ENCODE measurements around the gene MID1. TPM values are rescaled to one million over a fixed set of nuclear protein-coding genes. Genes with fewer than 3 reads are reported as not detected.

The MID1 gene
- total RNA-seq, 5 donors from 2014 or later (not counting 1 experiment from before 2014, with no cell fraction given): 0.09 to 0.29 (median 0.10) TPM; not detected in 2

GRCh38 chrX:10404436-10404835 is 215.9 kb downstream of the MID1 start:
- Mint-ChIP-seq H3K27ac (no peak overlapping the region), H3K9me3 (no peaks in the 10 kb centered on the region), H3K27me3 (peaks cover 0 to 4% of the 10 kb centered on the region in 2 donors), H3K4me3 (no peak overlapping the region), H3K36me3 (no peaks in the 10 kb centered on the region), H3K4me1 (no peaks in the 10 kb centered on the region)
- ChIA-PET CTCF (no interaction called here), POLR2A (no interaction called here)
- Histone ChIP-seq H3K9me3 (no peaks in the 10 kb centered on the region), H3K27me3 (replicated peaks in 1 of 2; ENCODE audit: control insufficient read depth in 2 of 2, extremely low read depth in 1 of 2, insufficient read depth in 2 of 2, low read length in 1 of 2) (no peaks in the 10 kb centered on the region), H3K36me3 (ENCODE audit: control insufficient read depth in 2 of 2, extremely low read depth in 1 of 2, insufficient read depth in 1 of 2, low read length in 1 of 2) (no peaks in the 10 kb centered on the region), H3K4me3 (ENCODE audit: control insufficient read depth in 1 of 2, extremely low read depth in 1 of 2, low read length in 1 of 2) (no peak overlapping the region), H3K27ac (ENCODE audit: low read length) (no peak overlapping the region), H3K4me1 (ENCODE audit: control insufficient read depth in 1 of 2, extremely low read depth in 1 of 2, insufficient read depth in 2 of 2, low read length in 2 of 2) (no peaks in the 10 kb centered on the region)
- ATAC-seq (replicated peaks in 1 of 4) (no peak), DNase-seq (no peak)

DNA sequence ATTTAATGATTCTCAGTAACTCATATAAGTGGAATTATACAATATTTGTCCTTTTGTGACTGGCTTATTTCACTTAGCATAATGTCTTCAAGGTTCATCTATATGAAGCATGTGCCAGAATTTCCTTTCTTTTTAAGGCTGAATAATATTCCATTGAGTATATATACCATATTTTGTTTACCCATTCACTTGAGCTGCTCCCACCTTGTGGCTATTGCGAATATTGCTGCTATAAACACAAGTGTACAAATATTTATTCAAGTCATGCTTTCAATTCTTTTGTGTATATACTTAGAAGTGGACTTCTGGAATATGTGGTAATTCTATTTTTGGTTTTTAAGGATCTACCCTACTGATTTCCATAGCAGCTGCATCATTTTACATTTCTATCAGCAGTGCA is 219.1 kb downstream of the MID1 start:
- DNase-seq (no peak), ATAC-seq (replicated peaks in 1 of 4) (no peak)
- Mint-ChIP-seq H3K4me3 (no peak overlapping the region), H3K4me1 (no peaks in the 10 kb centered on the region), H3K9me3 (peaks cover 0 to 1% (median 0%) of the 10 kb centered on the region in 3 donors), H3K27me3 (peaks cover 0 to 11% of the 10 kb centered on the region in 2 donors), H3K27ac (no peak overlapping the region), H3K36me3 (no peaks in the 10 kb centered on the region)
- Histone ChIP-seq H3K36me3 (ENCODE audit: control insufficient read depth in 2 of 2, extremely low read depth in 1 of 2, insufficient read depth in 1 of 2, low read length in 1 of 2) (no peaks in the 10 kb centered on the region), H3K9me3 (no peaks in the 10 kb centered on the region), H3K27me3 (replicated peaks in 1 of 2; ENCODE audit: control insufficient read depth in 2 of 2, extremely low read depth in 1 of 2, insufficient read depth in 2 of 2, low read length in 1 of 2) (no peaks in the 10 kb centered on the region), H3K4me1 (ENCODE audit: control insufficient read depth in 1 of 2, extremely low read depth in 1 of 2, insufficient read depth in 2 of 2, low read length in 2 of 2) (no peaks in the 10 kb centered on the region), H3K27ac (ENCODE audit: low read length) (no peak overlapping the region), H3K4me3 (ENCODE audit: control insufficient read depth in 1 of 2, extremely low read depth in 1 of 2, low read length in 1 of 2) (no peak overlapping the region)
- ChIA-PET POLR2A (no interaction called here), CTCF (no interaction called here)
- WGBS (ENCODE audit: insufficient coverage): no CpG with 5 or more reads among the region's 1 CpG

DNA sequence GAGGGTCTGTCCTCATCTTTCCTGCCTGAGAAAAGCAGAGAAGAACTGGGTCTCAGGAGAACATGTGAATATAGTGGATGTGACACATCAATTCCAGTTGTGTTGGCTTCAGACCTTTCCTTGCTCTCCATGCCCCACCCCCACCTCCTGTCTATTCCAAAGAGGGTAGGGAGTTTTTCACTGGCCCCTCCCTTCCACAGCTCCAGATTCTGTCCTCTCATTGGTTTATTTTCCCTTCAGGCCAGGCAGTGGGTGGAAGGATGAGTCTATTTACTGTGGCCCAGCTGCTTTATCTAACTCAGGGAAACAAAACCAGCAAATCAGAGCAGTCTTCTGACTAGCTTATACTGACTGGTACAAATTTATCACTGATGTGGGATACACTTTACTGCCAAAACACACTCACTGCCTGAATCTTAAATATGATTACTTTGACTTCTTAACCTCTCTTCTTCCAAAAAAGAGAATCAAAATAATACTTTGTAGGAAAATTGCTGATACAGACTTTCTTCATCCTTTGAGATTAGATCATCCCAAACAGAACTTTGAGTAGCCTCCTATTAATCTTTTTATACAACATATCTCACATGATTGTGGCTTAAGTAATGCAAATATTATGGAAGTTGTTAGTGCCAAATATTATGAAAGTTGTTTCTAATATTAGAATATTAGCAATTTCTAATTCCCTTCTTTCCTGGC is 221.2 kb downstream of the MID1 start:
- H3K9me3 ChIP-seq: no peaks in the 10 kb centered on the region
- no peak overlapping the region for H3K27ac ChIP-seq (ENCODE audit: low read length)
- CTCF ChIA-PET: no interaction called here
- Mint-ChIP-seq H3K4me1 (no peaks in the 10 kb centered on the region), H3K4me3 (no peak overlapping the region), H3K27ac (no peak overlapping the region), H3K36me3 (no peaks in the 10 kb centered on the region), H3K9me3 (peaks cover 0 to 8% (median 0%) of the 10 kb centered on the region in 3 donors), H3K27me3 (peaks cover 0 to 11% of the 10 kb centered on the region in 2 donors)
- no peaks in the 10 kb centered on the region for H3K4me1 ChIP-seq (ENCODE audit: control insufficient read depth in 1 of 2, extremely low read depth in 1 of 2, insufficient read depth in 2 of 2, low read length in 2 of 2)
- no peaks in the 10 kb centered on the region for H3K36me3 ChIP-seq (ENCODE audit: control insufficient read depth in 2 of 2, extremely low read depth in 1 of 2, insufficient read depth in 1 of 2, low read length in 1 of 2)
- POLR2A ChIA-PET: no interaction called here
- H3K4me3 ChIP-seq (ENCODE audit: control insufficient read depth in 1 of 2, extremely low read depth in 1 of 2, low read length in 1 of 2): no peak overlapping the region
- H3K27me3 ChIP-seq (replicated peaks in 1 of 2; ENCODE audit: control insufficient read depth in 2 of 2, extremely low read depth in 1 of 2, insufficient read depth in 2 of 2, low read length in 1 of 2): no peaks in the 10 kb centered on the region
- no peak for DNase-seq
- no peak for ATAC-seq (replicated peaks in 1 of 4)

DNA sequence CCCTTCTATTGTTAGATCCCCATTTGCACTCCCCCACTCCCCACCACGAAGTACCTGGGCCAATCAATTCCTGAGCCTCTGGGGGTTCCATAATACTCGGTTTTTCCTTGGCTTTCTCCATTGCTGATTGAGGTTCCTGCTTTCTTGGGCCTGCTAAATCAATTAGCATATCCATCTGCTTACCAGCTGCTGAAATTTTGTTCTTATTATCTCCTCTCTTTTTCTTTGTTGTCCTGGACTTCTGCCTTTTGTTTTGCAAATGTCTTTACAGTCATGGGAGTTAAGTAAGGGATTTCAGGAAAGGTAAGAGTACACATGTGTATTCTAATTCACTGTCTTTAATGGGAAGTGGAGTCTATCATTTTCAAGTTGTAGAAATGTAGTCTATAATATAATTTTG is 222.2 kb downstream of the MID1 start:
- Histone ChIP-seq H3K4me3 (ENCODE audit: control insufficient read depth in 1 of 2, extremely low read depth in 1 of 2, low read length in 1 of 2) (no peak overlapping the region), H3K9me3 (no peaks in the 10 kb centered on the region), H3K27ac (ENCODE audit: low read length) (no peak overlapping the region), H3K36me3 (ENCODE audit: control insufficient read depth in 2 of 2, extremely low read depth in 1 of 2, insufficient read depth in 1 of 2, low read length in 1 of 2) (no peaks in the 10 kb centered on the region), H3K27me3 (replicated peaks in 1 of 2; ENCODE audit: control insufficient read depth in 2 of 2, extremely low read depth in 1 of 2, insufficient read depth in 2 of 2, low read length in 1 of 2) (no peaks in the 10 kb centered on the region), H3K4me1 (ENCODE audit: control insufficient read depth in 1 of 2, extremely low read depth in 1 of 2, insufficient read depth in 2 of 2, low read length in 2 of 2) (no peaks in the 10 kb centered on the region)
- H3K27ac Mint-ChIP-seq: no peak overlapping the region
- WGBS (ENCODE audit: insufficient coverage): no CpG with 5 or more reads among the region's 2 CpGs
- H3K9me3 Mint-ChIP-seq: peaks cover 0 to 8% (median 0%) of the 10 kb centered on the region in 3 donors
- ATAC-seq (replicated peaks in 1 of 4) (no peak), DNase-seq (no peak)
- H3K27me3 Mint-ChIP-seq: peaks cover 0 to 11% of the 10 kb centered on the region in 2 donors
- no peak overlapping the region for H3K4me3 Mint-ChIP-seq
- H3K36me3 Mint-ChIP-seq: no peaks in the 10 kb centered on the region
- H3K4me1 Mint-ChIP-seq: no peaks in the 10 kb centered on the region
- ChIA-PET CTCF (no interaction called here), POLR2A (no interaction called here)

- Mint-ChIP-seq H3K27me3 (peaks cover 0 to 11% of the 10 kb centered on the region in 2 donors), H3K27ac (no peak overlapping the region), H3K9me3 (peaks cover 0 to 8% (median 0%) of the 10 kb centered on the region in 3 donors), H3K4me1 (no peaks in the 10 kb centered on the region), H3K4me3 (no peak overlapping the region), H3K36me3 (no peaks in the 10 kb centered on the region)
- Histone ChIP-seq H3K4me3 (ENCODE audit: control insufficient read depth in 1 of 2, extremely low read depth in 1 of 2, low read length in 1 of 2) (no peak overlapping the region), H3K27ac (ENCODE audit: low read length) (no peak overlapping the region), H3K36me3 (ENCODE audit: control insufficient read depth in 2 of 2, extremely low read depth in 1 of 2, insufficient read depth in 1 of 2, low read length in 1 of 2) (no peaks in the 10 kb centered on the region), H3K9me3 (no peaks in the 10 kb centered on the region), H3K27me3 (replicated peaks in 1 of 2; ENCODE audit: control insufficient read depth in 2 of 2, extremely low read depth in 1 of 2, insufficient read depth in 2 of 2, low read length in 1 of 2) (no peaks in the 10 kb centered on the region), H3K4me1 (ENCODE audit: control insufficient read depth in 1 of 2, extremely low read depth in 1 of 2, insufficient read depth in 2 of 2, low read length in 2 of 2) (no peaks in the 10 kb centered on the region)
- POLR2A ChIA-PET: no interaction called here
- DNase-seq: no peak
- WGBS (ENCODE audit: insufficient coverage): no CpG with 5 or more reads among the region's 3 CpGs
- CTCF ChIA-PET: no interaction called here
- no peak for ATAC-seq (replicated peaks in 1 of 4)
Measured at GRCh38 chrX:10397349-10397748, 223.0 kb downstream of the MID1 start.

GRCh38 chrX:10395643-10396042 is 224.7 kb downstream of the MID1 start:
- Mint-ChIP-seq H3K27ac (no peak overlapping the region), H3K36me3 (no peaks in the 10 kb centered on the region), H3K27me3 (peaks cover 0 to 11% of the 10 kb centered on the region in 2 donors), H3K9me3 (peaks cover 0 to 8% (median 0%) of the 10 kb centered on the region in 3 donors), H3K4me1 (no peaks in the 10 kb centered on the region), H3K4me3 (no peak overlapping the region)
- Histone ChIP-seq H3K4me3 (ENCODE audit: control insufficient read depth in 1 of 2, extremely low read depth in 1 of 2, low read length in 1 of 2) (no peak overlapping the region), H3K9me3 (no peaks in the 10 kb centered on the region), H3K36me3 (ENCODE audit: control insufficient read depth in 2 of 2, extremely low read depth in 1 of 2, insufficient read depth in 1 of 2, low read length in 1 of 2) (no peaks in the 10 kb centered on the region), H3K27me3 (replicated peaks in 1 of 2; ENCODE audit: control insufficient read depth in 2 of 2, extremely low read depth in 1 of 2, insufficient read depth in 2 of 2, low read length in 1 of 2) (no peaks in the 10 kb centered on the region), H3K4me1 (ENCODE audit: control insufficient read depth in 1 of 2, extremely low read depth in 1 of 2, insufficient read depth in 2 of 2, low read length in 2 of 2) (no peaks in the 10 kb centered on the region), H3K27ac (ENCODE audit: low read length) (no peak overlapping the region)
- DNase-seq: no peak
- CTCF ChIA-PET: no interaction called here
- WGBS (ENCODE audit: insufficient coverage): no CpG with 5 or more reads among the region's 6 CpGs
- no peak for ATAC-seq (replicated peaks in 1 of 4)
- POLR2A ChIA-PET: no interaction called here
